ENCODE measurements around the gene CLPTM1L. TPM values are rescaled to one million over a fixed set of nuclear protein-coding genes. Genes with fewer than 3 reads are reported as not detected.

CLPTM1L gene
- total RNA-seq, 1 donor from 2014 or later = 74.8 TPM

- no peaks in the 10 kb centered on the region for H3K27me3 Mint-ChIP-seq (ENCODE audit: insufficient read depth, low read depth)
- peaks cover 3% of the 10 kb centered on the region for H3K4me1 Mint-ChIP-seq
- Histone ChIP-seq H3K9me3 (ENCODE audit: low read depth) (no peaks in the 10 kb centered on the region), H3K27ac (peak overlapping the region; percentile 46), H2AFZ (replicated peaks) (no peak overlapping the region), H3F3A (ENCODE audit: low read depth) (no peaks in the 10 kb centered on the region), H3K36me3 (no peaks in the 10 kb centered on the region), H3K9ac (no peak overlapping the region), H3K79me2 (ENCODE audit: low read depth) (no peaks in the 10 kb centered on the region), H4K20me1 (ENCODE audit: low read depth) (no peaks in the 10 kb centered on the region), H3K4me1 (no peaks in the 10 kb centered on the region), H3K4me3 (no peak overlapping the region), H3K4me2 (no peak overlapping the region), H3K27me3 (no peaks in the 10 kb centered on the region)
- no peak overlapping the region for H3K27ac Mint-ChIP-seq
- H3K4me3 Mint-ChIP-seq = no peak overlapping the region
- DNase-seq (ENCODE audit: low spot score) = no peak
- no peaks in the 10 kb centered on the region for H3K9me3 Mint-ChIP-seq
- TF ChIP-seq EZH2phosphoT487 (IDR thresholded peaks at IDR 0.05) (no peak), EZH2 (IDR thresholded peaks at IDR 0.05) (no peak), CTCF (IDR thresholded peaks at IDR 0.05) (no peak)
- peaks cover 19% of the 10 kb centered on the region for H3K36me3 Mint-ChIP-seq
These were observed 18.9 kb downstream of the CLPTM1L start for GRCh38 chr5:1325870-1326531.

- H3K27me3 Mint-ChIP-seq (ENCODE audit: insufficient read depth, low read depth) = no peaks in the 10 kb centered on the region
- no peaks in the 10 kb centered on the region for H3K36me3 ChIP-seq
These were observed 19.6 kb downstream of the CLPTM1L start for GRCh38 chr5:1325191-1325741.

GRCh38 chr5:1324719-1325190 lies 20.1 kb downstream of the CLPTM1L start:
- peaks cover 3% of the 10 kb centered on the region for H3K4me1 Mint-ChIP-seq
- H3K9me3 Mint-ChIP-seq = no peaks in the 10 kb centered on the region
- Histone ChIP-seq H3K9ac (no peak overlapping the region), H3K4me1 (no peaks in the 10 kb centered on the region), H3K36me3 (no peaks in the 10 kb centered on the region), H3K79me2 (ENCODE audit: low read depth) (no peaks in the 10 kb centered on the region), H3K27ac (no peak overlapping the region), H3K27me3 (no peaks in the 10 kb centered on the region), H3K4me2 (no peak overlapping the region), H3K9me3 (ENCODE audit: low read depth) (no peaks in the 10 kb centered on the region), H3K4me3 (no peak overlapping the region), H4K20me1 (ENCODE audit: low read depth) (no peaks in the 10 kb centered on the region), H3F3A (ENCODE audit: low read depth) (no peaks in the 10 kb centered on the region), H2AFZ (replicated peaks) (no peak overlapping the region)
- no peak overlapping the region for H3K27ac Mint-ChIP-seq
- no peak overlapping the region for H3K4me3 Mint-ChIP-seq
- peaks cover 13% of the 10 kb centered on the region for H3K36me3 Mint-ChIP-seq
- DNase-seq (ENCODE audit: low spot score) = no peak
- H3K27me3 Mint-ChIP-seq (ENCODE audit: insufficient read depth, low read depth) = no peaks in the 10 kb centered on the region
- no peak for TF ChIP-seq EZH2phosphoT487 (IDR thresholded peaks at IDR 0.05)
- no peak for TF ChIP-seq CTCF (IDR thresholded peaks at IDR 0.05)
- no peak for TF ChIP-seq EZH2 (IDR thresholded peaks at IDR 0.05)

More at GRCh38 chr5:1325191-1325741, 19.6 kb downstream of the CLPTM1L start:
- Histone ChIP-seq H2AFZ (replicated peaks) (no peak overlapping the region), H3K4me3 (no peak overlapping the region), H3K27ac (no peak overlapping the region), H3F3A (ENCODE audit: low read depth) (no peaks in the 10 kb centered on the region), H3K79me2 (ENCODE audit: low read depth) (no peaks in the 10 kb centered on the region), H4K20me1 (ENCODE audit: low read depth) (no peaks in the 10 kb centered on the region), H3K4me1 (no peaks in the 10 kb centered on the region), H3K9me3 (ENCODE audit: low read depth) (no peaks in the 10 kb centered on the region), H3K27me3 (no peaks in the 10 kb centered on the region), H3K4me2 (no peak overlapping the region), H3K9ac (no peak overlapping the region)
- Mint-ChIP-seq H3K27ac (no peak overlapping the region), H3K9me3 (no peaks in the 10 kb centered on the region), H3K4me3 (no peak overlapping the region), H3K4me1 (peaks cover 3% of the 10 kb centered on the region), H3K36me3 (peaks cover 13% of the 10 kb centered on the region)
- TF ChIP-seq CTCF (IDR thresholded peaks at IDR 0.05) (no peak), EZH2 (IDR thresholded peaks at IDR 0.05) (no peak), EZH2phosphoT487 (IDR thresholded peaks at IDR 0.05) (no peak)
- DNase-seq (ENCODE audit: low spot score) = no peak

Measured in neural progenitor cell (in vitro differentiated cells).